ENCODE data around the gene HSD3B7. TPM values are rescaled to one million over a fixed set of nuclear protein-coding genes. Genes with fewer than 3 reads are reported as not detected.

HSD3B7 gene
- total and polyA plus RNA-seq, 2 donors (not counting 1 experiment from before 2014, with no cell fraction given) = 0.89 to 1.2 TPM

DNA sequence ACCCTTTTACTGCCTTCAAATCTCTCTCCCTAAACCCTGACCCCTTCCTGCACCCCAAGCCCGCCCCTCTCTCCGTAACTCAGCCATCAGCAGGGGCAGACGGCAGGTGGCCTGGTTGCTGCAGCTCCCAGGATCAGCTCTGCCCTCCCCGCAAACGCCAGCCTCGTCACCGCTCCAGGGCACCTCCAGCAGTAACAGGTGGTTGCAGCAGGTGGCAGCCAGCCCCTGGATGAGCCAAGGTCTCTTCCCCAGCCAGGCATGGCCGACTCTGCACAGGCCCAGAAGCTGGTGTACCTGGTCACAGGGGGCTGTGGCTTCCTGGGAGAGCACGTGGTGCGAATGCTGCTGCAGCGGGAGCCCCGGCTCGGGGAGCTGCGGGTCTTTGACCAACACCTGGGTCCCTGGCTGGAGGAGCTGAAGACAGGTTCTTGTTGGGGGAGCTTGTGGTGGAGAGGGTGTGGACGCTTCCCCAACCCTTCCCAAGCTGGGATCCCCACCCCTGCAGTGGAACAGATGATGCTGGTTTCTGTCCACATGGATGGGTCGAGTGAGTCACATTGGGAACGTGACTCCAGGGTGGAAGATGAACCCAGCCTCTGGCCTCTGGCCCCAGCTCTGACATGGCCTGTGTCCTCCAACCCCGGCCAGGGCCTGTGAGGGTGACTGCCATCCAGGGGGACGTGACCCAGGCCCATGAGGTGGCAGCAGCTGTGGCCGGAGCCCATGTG is 558 bp downstream of the HSD3B7 start:
- TF ChIP-seq EZH2 (IDR thresholded peaks at IDR 0.05; ENCODE audit: borderline replicate concordance, insufficient read depth, low read depth, low read length, poor library complexity, severe bottlenecking) = no peak
- TF ChIP-seq, protein P1, sequence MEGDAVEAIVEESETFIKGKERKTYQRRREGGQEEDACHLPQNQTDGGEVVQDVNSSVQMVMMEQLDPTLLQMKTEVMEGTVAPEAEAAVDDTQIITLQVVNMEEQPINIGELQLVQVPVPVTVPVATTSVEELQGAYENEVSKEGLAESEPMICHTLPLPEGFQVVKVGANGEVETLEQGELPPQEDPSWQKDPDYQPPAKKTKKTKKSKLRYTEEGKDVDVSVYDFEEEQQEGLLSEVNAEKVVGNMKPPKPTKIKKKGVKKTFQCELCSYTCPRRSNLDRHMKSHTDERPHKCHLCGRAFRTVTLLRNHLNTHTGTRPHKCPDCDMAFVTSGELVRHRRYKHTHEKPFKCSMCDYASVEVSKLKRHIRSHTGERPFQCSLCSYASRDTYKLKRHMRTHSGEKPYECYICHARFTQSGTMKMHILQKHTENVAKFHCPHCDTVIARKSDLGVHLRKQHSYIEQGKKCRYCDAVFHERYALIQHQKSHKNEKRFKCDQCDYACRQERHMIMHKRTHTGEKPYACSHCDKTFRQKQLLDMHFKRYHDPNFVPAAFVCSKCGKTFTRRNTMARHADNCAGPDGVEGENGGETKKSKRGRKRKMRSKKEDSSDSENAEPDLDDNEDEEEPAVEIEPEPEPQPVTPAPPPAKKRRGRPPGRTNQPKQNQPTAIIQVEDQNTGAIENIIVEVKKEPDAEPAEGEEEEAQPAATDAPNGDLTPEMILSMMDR (IDR thresholded peaks at IDR 0.05) = no peak
- Histone ChIP-seq H2AFZ (ENCODE audit: insufficient read depth, low read depth, low read length, poor library complexity, severe bottlenecking) (no peak overlapping the region), H3K4me2 (replicated peaks; ENCODE audit: low read depth, low read length, poor library complexity, severe bottlenecking) (peak overlapping the region; percentile 33), H3K79me2 (ENCODE audit: control insufficient read depth, insufficient read depth, low read length) (no peaks in the 10 kb centered on the region), H3K9ac (ENCODE audit: low read length) (no peak overlapping the region), H3K4me3 (ENCODE audit: control extremely low read depth in 1 of 5, extremely low read depth in 1 of 5, insufficient read depth in 1 of 5, low read depth in 2 of 5, low read length in 4 of 5) (no peak overlapping the region), H4K20me1 (ENCODE audit: control insufficient read depth, insufficient read depth, low read length, poor library complexity, severe bottlenecking) (no peaks in the 10 kb centered on the region), H3K9me3 (ENCODE audit: control extremely low read depth in 1 of 3, control insufficient read depth in 2 of 3, insufficient read depth in 1 of 3, low read length in 2 of 3) (no peaks in the 10 kb centered on the region), H3K36me3 (replicated peaks in 1 of 2; ENCODE audit: control extremely low read depth in 1 of 2, control insufficient read depth in 1 of 2, extremely low read depth in 1 of 2, insufficient read depth in 2 of 2, low read length in 1 of 2) (peaks cover 0 to 19% of the 10 kb centered on the region in 2 experiments), H3K27ac (ENCODE audit: low read length in 2 of 2) (no peak overlapping the region), H3K27me3 (replicated peaks in 1 of 4; ENCODE audit: control extremely low read depth in 1 of 4, control insufficient read depth in 3 of 4, insufficient read depth in 4 of 4, low read length in 3 of 4) (no peaks in the 10 kb centered on the region), H3K4me1 (ENCODE audit: control insufficient read depth in 2 of 2, insufficient read depth in 2 of 2, low read length in 2 of 2) (peaks cover 3 to 6% of the 10 kb centered on the region in 2 donors)
- DNase-seq (peak; percentile 37), ATAC-seq (ENCODE audit: low read depth) (no peak)
- Mint-ChIP-seq H3K27ac (no peak overlapping the region), H3K4me3 (no peak overlapping the region), H3K9me3 (ENCODE audit: insufficient read depth) (no peaks in the 10 kb centered on the region), H3K27me3 (no peaks in the 10 kb centered on the region), H3K4me1 (no peaks in the 10 kb centered on the region)
- WGBS (ENCODE audit: insufficient coverage) = 85% methylated on average over 19 of the region's 20 CpGs
- CTCF ChIA-PET = interaction anchor here (0.5 to 5.1 kb wide), 24 partner anchors 12 to 883 kb away, joined by 3 to 63 read pairs (median 4); partner anchors contain the start of genes KAT8, VKORC1, ZNF646 and ZNF668
- intact Hi-C loops (cut with micrococcal nuclease) = loop anchor here (1.0 to 5.0 kb wide), 4 partner anchors 109 to 458 kb away; partner anchors contain the start of gene VKORC1
- POLR2A ChIA-PET = interaction anchor here (1.7 kb wide), 1 partner anchor 157 kb away, joined by 8 read pairs; no protein-coding TSS in a partner anchor
